Measurements from ENCODE around the gene HPCA. TPM values are rescaled to one million over a fixed set of nuclear protein-coding genes. Genes with fewer than 3 reads are reported as not detected.

Gene HPCA
- total and polyA plus RNA-seq, 2 of the 4 experiments (the other 2 are of a cell fraction), result 0.22 TPM; not detected in 1

DNA sequence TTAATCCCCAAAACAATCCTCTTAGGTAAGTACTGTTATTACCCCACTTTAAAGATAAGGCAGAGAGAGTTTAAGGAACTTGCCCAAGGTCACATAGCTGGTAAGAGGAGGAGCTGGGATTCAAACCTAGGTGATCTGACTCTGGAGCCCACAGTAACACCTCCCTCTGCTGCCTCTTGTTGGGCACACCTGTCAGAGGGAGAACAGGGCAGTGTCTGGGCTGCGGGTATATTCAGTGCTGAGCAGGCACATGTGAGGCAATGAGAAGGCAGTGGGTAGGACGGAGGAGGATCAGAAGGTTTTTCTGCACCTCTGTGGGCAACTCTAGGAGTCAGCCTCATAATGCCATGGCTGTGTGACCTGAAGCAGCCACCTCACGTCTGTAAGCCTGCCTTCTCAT, 1.8 kb downstream of the HPCA start:
- H3K4me1 ChIP-seq (ENCODE audit: control insufficient read depth, insufficient read depth, low read length), result no peaks in the 10 kb centered on the region; the same call in 1 of the 2 replicates
- in situ Hi-C loops (cut with MboI; ENCODE audit: low sequenced_read_pairs) (no loop called here), intact Hi-C loops (cut with micrococcal nuclease) (loop anchor here (5.0 kb wide), 1 partner anchor 486 kb away; no protein-coding TSS in a partner anchor), dilution Hi-C loops (cut with HindIII; ENCODE audit: low sequenced_read_pairs, unreplicated experiment) (no loop called here)
- H2BK120ac ChIP-seq (ENCODE audit: low read depth, low read length), result no peak overlapping the region
- H3K9me1 ChIP-seq (ENCODE audit: insufficient read depth, low read length), result peaks cover 4% of the 10 kb centered on the region; the same call in 1 of the 2 replicates
- no peak overlapping the region for H3K4me3 ChIP-seq (ENCODE audit: insufficient read depth, low read depth, low read length)
- no peak overlapping the region for H3K56ac ChIP-seq (ENCODE audit: extremely low read depth, insufficient read depth, low read length)
- no peak overlapping the region for H2AK9ac ChIP-seq (replicated peaks; ENCODE audit: low read depth, low read length, poor library complexity)
- DNase-seq (no peak), ATAC-seq (ENCODE audit: low read depth) (no peak)
- no peak overlapping the region for H3K4me2 ChIP-seq (ENCODE audit: low read depth, low read length)
- H4K8ac ChIP-seq (ENCODE audit: low read depth in 2 of 2, low read length in 2 of 2), result no peak overlapping the region
- no peak overlapping the region for H3K4ac ChIP-seq (ENCODE audit: low read depth, low read length)
- H4K91ac ChIP-seq (ENCODE audit: insufficient read depth, low read depth, low read length), result no peak overlapping the region
- no peak overlapping the region for H3K14ac ChIP-seq (replicated peaks; ENCODE audit: low read depth, low read length)
- no peaks in the 10 kb centered on the region for H3K36me3 ChIP-seq (ENCODE audit: control insufficient read depth, insufficient read depth, low read length)
- BruUV-seq (replicated peaks), result no TSS peak
- TF ChIP-seq CHD1 (IDR thresholded peaks at IDR 0.05; ENCODE audit: low read depth, low read length) (no peak), CEBPB (IDR thresholded peaks at IDR 0.05; ENCODE audit: low read depth, low read length) (no peak), MAZ (IDR thresholded peaks at IDR 0.05; ENCODE audit: borderline replicate concordance, low read depth, low read length) (no peak), MAFK (IDR thresholded peaks at IDR 0.05; ENCODE audit: low read depth, low read length) (no peak), RCOR1 (IDR thresholded peaks at IDR 0.05; ENCODE audit: insufficient replicate concordance, low read length) (no peak), MXI1 (IDR thresholded peaks at IDR 0.05; ENCODE audit: borderline replicate concordance, low read depth, low read length) (no peak), FOS (IDR thresholded peaks at IDR 0.05; ENCODE audit: low read depth, low read length) (no peak), NFE2L2 (IDR thresholded peaks at IDR 0.05; ENCODE audit: low read depth, low read length) (no peak), SMC3 (IDR thresholded peaks at IDR 0.05; ENCODE audit: low read depth, low read length) (no peak), RAD21 (IDR thresholded peaks at IDR 0.05; ENCODE audit: low read length) (no peak), BHLHE40 (IDR thresholded peaks at IDR 0.05; ENCODE audit: low read depth, low read length) (no peak)
- TF ChIP-seq, protein P1, sequence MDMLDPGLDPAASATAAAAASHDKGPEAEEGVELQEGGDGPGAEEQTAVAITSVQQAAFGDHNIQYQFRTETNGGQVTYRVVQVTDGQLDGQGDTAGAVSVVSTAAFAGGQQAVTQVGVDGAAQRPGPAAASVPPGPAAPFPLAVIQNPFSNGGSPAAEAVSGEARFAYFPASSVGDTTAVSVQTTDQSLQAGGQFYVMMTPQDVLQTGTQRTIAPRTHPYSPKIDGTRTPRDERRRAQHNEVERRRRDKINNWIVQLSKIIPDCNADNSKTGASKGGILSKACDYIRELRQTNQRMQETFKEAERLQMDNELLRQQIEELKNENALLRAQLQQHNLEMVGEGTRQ (IDR thresholded peaks at IDR 0.05; ENCODE audit: low read depth, low read length), result no peak
- TF ChIP-seq, protein P2, sequence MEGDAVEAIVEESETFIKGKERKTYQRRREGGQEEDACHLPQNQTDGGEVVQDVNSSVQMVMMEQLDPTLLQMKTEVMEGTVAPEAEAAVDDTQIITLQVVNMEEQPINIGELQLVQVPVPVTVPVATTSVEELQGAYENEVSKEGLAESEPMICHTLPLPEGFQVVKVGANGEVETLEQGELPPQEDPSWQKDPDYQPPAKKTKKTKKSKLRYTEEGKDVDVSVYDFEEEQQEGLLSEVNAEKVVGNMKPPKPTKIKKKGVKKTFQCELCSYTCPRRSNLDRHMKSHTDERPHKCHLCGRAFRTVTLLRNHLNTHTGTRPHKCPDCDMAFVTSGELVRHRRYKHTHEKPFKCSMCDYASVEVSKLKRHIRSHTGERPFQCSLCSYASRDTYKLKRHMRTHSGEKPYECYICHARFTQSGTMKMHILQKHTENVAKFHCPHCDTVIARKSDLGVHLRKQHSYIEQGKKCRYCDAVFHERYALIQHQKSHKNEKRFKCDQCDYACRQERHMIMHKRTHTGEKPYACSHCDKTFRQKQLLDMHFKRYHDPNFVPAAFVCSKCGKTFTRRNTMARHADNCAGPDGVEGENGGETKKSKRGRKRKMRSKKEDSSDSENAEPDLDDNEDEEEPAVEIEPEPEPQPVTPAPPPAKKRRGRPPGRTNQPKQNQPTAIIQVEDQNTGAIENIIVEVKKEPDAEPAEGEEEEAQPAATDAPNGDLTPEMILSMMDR (conservative IDR thresholded peaks at IDR 0.05; ENCODE audit: low read depth, low read length), result no peak
- TF ChIP-seq, protein P3, sequence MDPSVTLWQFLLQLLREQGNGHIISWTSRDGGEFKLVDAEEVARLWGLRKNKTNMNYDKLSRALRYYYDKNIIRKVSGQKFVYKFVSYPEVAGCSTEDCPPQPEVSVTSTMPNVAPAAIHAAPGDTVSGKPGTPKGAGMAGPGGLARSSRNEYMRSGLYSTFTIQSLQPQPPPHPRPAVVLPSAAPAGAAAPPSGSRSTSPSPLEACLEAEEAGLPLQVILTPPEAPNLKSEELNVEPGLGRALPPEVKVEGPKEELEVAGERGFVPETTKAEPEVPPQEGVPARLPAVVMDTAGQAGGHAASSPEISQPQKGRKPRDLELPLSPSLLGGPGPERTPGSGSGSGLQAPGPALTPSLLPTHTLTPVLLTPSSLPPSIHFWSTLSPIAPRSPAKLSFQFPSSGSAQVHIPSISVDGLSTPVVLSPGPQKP (IDR thresholded peaks at IDR 0.05; ENCODE audit: borderline replicate concordance, low read depth, low read length), result no peak
- no peak overlapping the region for H2BK15ac ChIP-seq (ENCODE audit: low read depth, low read length)
- peaks cover 2% of the 10 kb centered on the region; the same call in 1 of the 2 replicates for H3K9me3 ChIP-seq (ENCODE audit: control insufficient read depth, insufficient read depth, low read length)
- H2AFZ ChIP-seq (replicated peaks; ENCODE audit: low read length, poor library complexity), result no peak overlapping the region
- ChIA-PET POLR2A (ENCODE audit: unreplicated experiment) (no interaction called here), CTCF (no interaction called here)
- no peak overlapping the region for H3K18ac ChIP-seq (ENCODE audit: low read depth, low read length)
- no peak overlapping the region for H3K9ac ChIP-seq (ENCODE audit: low read depth, low read length)
- no peak overlapping the region for H2BK20ac ChIP-seq (ENCODE audit: low read depth, low read length)
- H3K23ac ChIP-seq (ENCODE audit: low read depth, low read length), result no peak overlapping the region
- no peaks in the 10 kb centered on the region for H3K79me1 ChIP-seq (ENCODE audit: low read depth in 1 of 2, low read length in 2 of 2)
- peaks cover 3% of the 10 kb centered on the region; the same call in 1 of the 2 replicates for H4K20me1 ChIP-seq (ENCODE audit: insufficient read depth, low read length)
- WGBS, 2 experiments (ENCODE audit: extremely low coverage in 2 of 2, insufficient read length in 1 of 2), result no CpG with 5 or more reads among the region's 3 CpGs
- H2BK5ac ChIP-seq (ENCODE audit: low read depth, low read length, poor library complexity, severe bottlenecking), result no peak overlapping the region
- H2AK5ac ChIP-seq (ENCODE audit: low read depth, low read length), result no peak overlapping the region
- H3K27ac ChIP-seq (ENCODE audit: insufficient read depth, low read length), result no peak overlapping the region
- peaks cover 74% of the 10 kb centered on the region for H3K27me3 ChIP-seq (ENCODE audit: control insufficient read depth, insufficient read depth, low read length)
- no peak overlapping the region for H4K5ac ChIP-seq (ENCODE audit: low read depth, low read length)

All from IMR-90 (cell line).